Neural crest cell (in vitro differentiated cells): ENCODE measurements around the gene PCIF1. TPM values are rescaled to one million over a fixed set of nuclear protein-coding genes. Genes with fewer than 3 reads are reported as not detected.

Source experiments
- DNase-seq: peaks from one replicate; pipeline ENCODE4 v3.0.0; 2021; ENCODE audit warnings: low read depth, mixed read lengths, low spot score
- H3K27ac Mint-ChIP-seq: one replicate; pipeline ENCODE4 v1.8.0; 2021; ENCODE audit warnings: mild to moderate bottlenecking, mixed read lengths; ENCODE audit not compliant: unreplicated experiment
- H3K27me3 Mint-ChIP-seq: 2 replicates; pipeline ENCODE4 v1.8.0; 2021; ENCODE audit warnings: low read depth, mild to moderate bottlenecking, mixed read lengths
- H3K36me3 Mint-ChIP-seq: 2 replicates; pipeline ENCODE4 v1.8.0; 2021; ENCODE audit warnings: low read depth, mild to moderate bottlenecking, mixed read lengths
- H3K4me1 Mint-ChIP-seq: 2 replicates; pipeline ENCODE4 v1.8.0; 2021; ENCODE audit warnings: mixed read lengths
- H3K4me3 Mint-ChIP-seq: one replicate; pipeline ENCODE4 v1.8.0; 2021; ENCODE audit warnings: mild to moderate bottlenecking, mixed read lengths
- H3K9me3 Mint-ChIP-seq: 2 replicates; pipeline ENCODE4 v1.8.0; 2021; ENCODE audit warnings: mixed read lengths
- total RNA-seq: library from RNA; stranded (reverse); gene quantifications from 2 replicates; pipeline ENCODE4 v1.2.1, GENCODE V29; 2021
- TF ChIP-seq, protein P1 (sequence below): fragments of 200-600 bp; sonication (generic); conservative IDR thresholded peaks from 2 replicates; pipeline ENCODE4 v1.5.0; 2021; ENCODE audit warnings: antibody characterized with exemption, mild to moderate bottlenecking

PCIF1 gene
- total RNA-seq, 1 donor from 2014 or later: 36.5 TPM

GRCh38 chr20:45937765-45938164, 3.3 kb downstream of the PCIF1 start:
- no peaks in the 10 kb centered on the region for H3K9me3 Mint-ChIP-seq
- no peak overlapping the region for H3K27ac Mint-ChIP-seq
- TF ChIP-seq, protein P1, sequence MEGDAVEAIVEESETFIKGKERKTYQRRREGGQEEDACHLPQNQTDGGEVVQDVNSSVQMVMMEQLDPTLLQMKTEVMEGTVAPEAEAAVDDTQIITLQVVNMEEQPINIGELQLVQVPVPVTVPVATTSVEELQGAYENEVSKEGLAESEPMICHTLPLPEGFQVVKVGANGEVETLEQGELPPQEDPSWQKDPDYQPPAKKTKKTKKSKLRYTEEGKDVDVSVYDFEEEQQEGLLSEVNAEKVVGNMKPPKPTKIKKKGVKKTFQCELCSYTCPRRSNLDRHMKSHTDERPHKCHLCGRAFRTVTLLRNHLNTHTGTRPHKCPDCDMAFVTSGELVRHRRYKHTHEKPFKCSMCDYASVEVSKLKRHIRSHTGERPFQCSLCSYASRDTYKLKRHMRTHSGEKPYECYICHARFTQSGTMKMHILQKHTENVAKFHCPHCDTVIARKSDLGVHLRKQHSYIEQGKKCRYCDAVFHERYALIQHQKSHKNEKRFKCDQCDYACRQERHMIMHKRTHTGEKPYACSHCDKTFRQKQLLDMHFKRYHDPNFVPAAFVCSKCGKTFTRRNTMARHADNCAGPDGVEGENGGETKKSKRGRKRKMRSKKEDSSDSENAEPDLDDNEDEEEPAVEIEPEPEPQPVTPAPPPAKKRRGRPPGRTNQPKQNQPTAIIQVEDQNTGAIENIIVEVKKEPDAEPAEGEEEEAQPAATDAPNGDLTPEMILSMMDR: no peak
- H3K27me3 Mint-ChIP-seq: peaks cover 7% of the 10 kb centered on the region
- no peak for DNase-seq
- H3K4me1 Mint-ChIP-seq: peaks cover 31% of the 10 kb centered on the region
- H3K4me3 Mint-ChIP-seq: peak overlapping the region; percentile 57
- peaks cover 8% of the 10 kb centered on the region for H3K36me3 Mint-ChIP-seq

- Mint-ChIP-seq H3K4me1 (peaks cover 22% of the 10 kb centered on the region), H3K36me3 (peaks cover 8% of the 10 kb centered on the region), H3K4me3 (no peak overlapping the region), H3K9me3 (no peaks in the 10 kb centered on the region), H3K27ac (no peak overlapping the region), H3K27me3 (peaks cover 5% of the 10 kb centered on the region)
- TF ChIP-seq, protein P1: no peak
- no peak for DNase-seq
These were observed 4.4 kb downstream of the PCIF1 start for GRCh38 chr20:45938727-45939438.

DNA sequence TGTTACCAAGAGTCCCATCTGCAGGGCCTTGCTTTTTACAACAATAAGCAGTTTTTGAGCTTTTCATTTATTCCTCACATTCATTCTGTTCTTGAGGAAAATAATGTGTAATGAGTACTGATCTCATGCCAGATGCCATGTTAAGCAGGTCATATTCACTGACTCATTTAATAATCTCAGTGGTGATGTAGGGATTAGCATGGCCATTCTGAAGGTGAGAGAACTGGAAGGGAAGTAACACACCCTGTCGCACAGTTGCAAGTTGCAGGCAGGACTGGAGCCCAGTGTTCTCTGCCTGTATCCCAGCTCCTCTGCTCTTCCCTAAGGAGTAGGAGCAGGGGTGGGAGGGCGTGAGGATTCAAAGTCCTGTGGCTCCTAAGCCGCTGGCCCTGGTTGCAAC, 5.6 kb downstream of the PCIF1 start:
- Mint-ChIP-seq H3K4me3 (peak overlapping the region; percentile 52), H3K27ac (no peak overlapping the region), H3K36me3 (peaks cover 12% of the 10 kb centered on the region), H3K9me3 (no peaks in the 10 kb centered on the region), H3K4me1 (peaks cover 16% of the 10 kb centered on the region), H3K27me3 (no peaks in the 10 kb centered on the region)
- DNase-seq: no peak
- TF ChIP-seq, protein P1: no peak

DNA sequence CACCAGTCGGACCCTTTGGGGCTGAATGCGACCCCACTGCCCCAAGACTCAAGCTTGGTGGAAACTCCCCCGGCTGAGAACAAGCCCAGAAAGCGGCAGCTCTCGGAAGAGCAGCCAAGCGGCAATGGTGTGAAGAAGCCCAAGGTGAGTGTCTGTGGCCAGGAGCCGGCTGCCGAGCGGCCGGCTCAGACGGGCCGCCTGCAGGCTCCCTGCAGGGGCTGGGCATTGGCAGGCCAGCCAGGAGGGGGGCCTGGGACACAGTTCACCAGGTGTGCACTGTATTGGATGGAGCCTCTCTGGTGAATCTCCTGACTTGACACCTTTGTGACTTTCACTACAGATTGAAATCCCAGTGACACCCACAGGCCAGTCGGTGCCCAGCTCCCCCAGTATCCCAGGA, 6.0 kb downstream of the PCIF1 start:
- TF ChIP-seq, protein P1: no peak
- H3K27me3 Mint-ChIP-seq: no peaks in the 10 kb centered on the region
- H3K4me1 Mint-ChIP-seq: peaks cover 12% of the 10 kb centered on the region
- H3K4me3 Mint-ChIP-seq: no peak overlapping the region
- no peak overlapping the region for H3K27ac Mint-ChIP-seq
- H3K9me3 Mint-ChIP-seq: no peaks in the 10 kb centered on the region
- peaks cover 12% of the 10 kb centered on the region for H3K36me3 Mint-ChIP-seq
- DNase-seq: no peak

DNA sequence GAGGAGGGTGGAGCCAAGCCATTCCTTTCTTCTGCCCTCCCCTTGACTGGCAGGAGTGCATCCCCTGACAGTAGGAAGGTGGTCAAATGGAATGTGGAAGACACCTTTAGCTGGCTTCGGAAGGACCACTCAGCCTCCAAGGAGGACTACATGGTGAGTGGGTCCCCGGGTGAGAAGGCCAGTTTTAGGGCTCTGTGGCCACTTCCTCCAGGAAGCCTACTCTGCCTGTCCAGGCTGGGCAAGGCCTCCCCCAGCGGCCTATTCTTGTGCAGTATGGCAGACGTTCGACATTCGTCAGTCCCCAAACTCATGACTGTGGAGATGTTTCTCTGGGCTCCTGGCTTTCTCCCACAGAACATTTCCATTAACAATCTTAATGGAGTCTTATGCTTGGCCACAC, 9.1 kb downstream of the PCIF1 start:
- Mint-ChIP-seq H3K27me3 (no peaks in the 10 kb centered on the region), H3K27ac (no peak overlapping the region), H3K4me3 (no peak overlapping the region), H3K9me3 (no peaks in the 10 kb centered on the region), H3K36me3 (peaks cover 9% of the 10 kb centered on the region), H3K4me1 (no peaks in the 10 kb centered on the region)
- TF ChIP-seq, protein P1: no peak
- DNase-seq: no peak
